Measurements from ENCODE around the gene TXNDC15.

Gene TXNDC15

DNA sequence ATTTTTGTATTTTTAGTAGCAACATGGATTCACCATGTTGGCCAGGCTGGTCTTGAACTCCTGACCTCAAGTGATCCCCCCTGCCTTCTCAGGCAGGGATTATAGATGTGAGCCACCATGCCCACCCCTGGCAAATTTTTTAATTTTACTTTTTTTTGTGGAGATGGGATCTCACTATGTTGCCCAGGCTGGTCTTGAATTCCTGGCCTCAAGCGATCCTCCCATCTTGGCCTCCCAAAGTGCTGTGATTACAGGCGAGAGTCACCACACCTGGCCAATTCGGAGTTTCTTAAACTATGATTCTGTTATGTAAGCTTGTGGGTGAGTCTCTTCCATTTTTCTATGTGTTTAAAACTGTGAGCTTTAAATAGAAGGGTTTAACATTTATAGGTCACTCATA is 58.3 kb downstream of the TXNDC15 start:
- DNase-seq, result no peak

DNA sequence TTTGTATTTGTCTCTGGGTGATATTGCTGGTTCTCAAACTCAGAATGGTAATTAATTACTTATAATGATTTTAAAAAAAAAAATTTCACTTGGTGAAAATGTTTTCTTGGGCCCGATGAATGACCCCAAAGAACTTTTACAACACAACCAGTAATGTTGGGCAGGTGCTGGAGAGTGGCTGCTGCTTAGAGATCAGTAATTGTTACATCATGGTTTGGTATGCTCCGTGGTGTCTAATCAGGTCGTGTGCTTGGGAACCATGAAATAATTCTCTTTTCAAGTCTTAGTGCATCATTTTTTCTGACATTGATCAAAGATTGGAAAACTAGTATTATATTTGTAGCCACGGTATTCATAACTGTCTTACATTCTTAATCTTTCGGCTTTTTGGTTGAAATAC is 60.0 kb downstream of the TXNDC15 start:
- no peak for DNase-seq

DNA sequence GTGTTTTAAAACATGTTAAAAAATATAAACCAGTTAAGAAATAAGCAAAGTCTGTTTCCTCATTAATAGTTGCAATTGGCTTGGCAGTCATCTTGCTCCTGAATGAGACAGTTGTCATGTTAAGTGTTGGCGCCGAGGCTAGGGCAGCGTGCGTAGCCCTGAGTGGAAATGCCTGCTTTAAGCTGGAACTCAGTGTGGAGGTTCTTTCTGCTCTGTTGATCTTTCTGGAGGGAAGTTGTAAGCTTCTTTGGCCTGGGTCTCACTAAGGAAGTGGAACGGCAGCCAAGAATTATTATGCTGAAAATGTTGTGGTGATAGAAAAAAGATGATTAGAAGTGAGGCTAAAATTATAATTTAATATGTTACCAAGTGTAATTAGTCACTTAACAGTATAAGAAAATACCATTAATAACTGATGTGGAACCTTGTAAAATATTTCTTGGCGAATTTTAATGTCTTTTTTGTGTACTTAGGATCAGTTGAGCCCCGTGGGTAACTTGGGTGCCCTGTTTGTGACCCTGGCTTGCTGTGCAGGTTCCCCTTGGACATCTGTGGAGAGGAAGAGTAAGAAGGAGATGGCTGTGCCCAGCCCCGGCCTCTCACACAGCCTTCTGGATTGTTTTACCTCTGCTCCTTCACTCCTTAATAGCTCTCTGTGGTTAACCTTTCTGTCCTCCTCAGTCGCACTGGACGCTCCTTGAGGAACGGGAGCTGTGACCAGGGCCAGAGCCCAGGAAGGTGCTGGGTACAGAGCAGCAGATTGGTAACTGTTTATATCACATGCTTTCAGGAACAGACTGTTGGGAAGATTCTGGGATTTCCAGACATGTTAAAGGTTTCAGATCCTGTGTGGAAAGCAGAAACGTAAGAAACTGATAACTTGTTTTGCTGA is 61.8 kb downstream of the TXNDC15 start:
- no peak for DNase-seq

DNA sequence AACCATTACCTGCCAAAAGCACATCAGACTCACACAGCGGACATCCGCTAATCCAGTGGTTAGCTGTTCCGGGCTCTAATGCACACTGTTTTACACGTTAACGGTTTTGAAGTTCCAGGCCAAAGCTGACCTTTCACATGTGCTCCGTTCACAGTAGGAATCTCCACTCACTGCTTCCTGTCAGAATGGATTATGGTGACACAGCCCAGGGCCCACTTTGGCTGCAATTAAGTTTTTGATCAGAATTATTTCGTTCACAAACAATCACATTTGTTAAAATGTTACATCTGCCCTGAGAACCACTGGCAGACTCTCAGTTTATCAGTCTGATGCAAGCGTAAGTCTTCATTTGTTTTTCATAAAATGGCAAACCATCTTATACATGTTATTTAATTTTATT is 63.4 kb downstream of the TXNDC15 start:
- no peak for DNase-seq

DNA sequence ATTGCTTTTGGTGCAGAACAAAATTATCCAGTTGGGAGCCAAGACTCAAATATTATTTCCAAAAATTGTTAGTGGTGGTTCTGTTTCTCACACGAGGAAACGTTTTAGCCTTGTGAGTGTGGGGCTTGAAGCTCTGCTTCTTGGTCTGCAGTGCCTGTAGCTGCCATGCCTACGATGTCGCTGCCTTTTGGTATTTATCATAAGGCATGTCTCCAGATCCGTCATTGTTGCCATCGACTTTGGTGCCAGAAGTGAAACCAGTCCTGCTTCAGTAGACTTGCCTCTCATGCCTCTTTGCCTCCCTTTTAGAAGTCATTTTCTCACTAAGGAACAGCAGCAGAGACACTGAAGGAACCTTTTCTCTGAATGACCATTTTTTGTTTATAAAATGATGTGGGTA is 63.9 kb downstream of the TXNDC15 start:
- DNase-seq, result no peak

DNA sequence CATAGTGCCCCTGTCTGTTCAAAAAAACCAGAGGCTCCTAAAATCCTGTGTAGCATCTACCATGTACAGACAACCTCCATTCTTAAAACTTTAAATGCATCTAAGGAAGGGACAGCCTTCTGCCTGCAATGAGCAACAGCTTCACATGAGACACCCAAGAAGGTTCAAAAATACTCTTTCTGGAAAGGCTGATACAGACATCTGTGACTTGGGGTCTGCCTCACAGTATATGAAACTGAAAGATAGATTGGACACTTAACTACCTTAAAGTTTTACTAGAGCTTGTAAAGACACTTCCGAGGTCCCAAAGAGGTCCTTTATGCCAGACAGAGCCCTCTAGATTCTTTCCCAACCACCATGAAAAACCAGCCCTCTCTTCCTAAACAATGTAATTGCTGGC is 65.3 kb downstream of the TXNDC15 start:
- no peak for DNase-seq

DNA sequence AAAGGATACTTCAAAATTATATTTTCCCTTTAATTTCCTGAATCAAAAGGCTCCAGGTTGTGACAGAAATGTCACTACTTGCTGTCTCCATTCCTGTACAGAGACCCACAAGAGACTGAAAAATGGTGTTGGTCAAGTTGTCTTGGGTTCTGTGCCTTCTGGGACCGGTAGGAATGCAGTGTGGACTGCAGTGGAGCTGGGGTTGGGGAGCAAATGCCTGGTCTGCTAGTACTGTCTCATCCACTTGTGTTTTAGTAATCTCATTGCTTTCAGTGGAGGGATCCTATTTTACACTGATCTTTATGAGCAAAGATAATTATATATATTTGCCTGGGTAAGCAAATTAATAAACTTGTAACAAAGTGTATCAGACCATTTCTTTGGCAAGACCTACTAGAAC is 69.4 kb downstream of the TXNDC15 start:
- DNase-seq, result no peak

DNA sequence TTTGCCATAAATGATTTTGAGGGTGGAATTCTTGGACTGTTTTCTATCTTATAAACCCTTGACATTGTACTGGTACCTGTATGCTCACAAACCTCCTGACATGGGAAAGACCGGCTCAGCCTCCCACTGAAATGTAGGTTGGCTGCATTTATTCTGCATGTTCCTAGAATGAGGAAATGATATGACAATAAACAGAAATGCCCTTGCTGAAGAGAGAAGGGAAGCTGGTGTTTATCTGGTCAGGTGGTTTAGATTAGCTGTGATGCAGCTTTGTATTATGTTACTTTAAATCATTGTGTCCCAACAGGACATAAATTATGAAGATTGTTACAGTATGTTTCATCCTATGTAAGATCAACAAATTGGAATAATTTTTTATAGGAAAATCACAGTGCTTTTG is 70.5 kb downstream of the TXNDC15 start:
- DNase-seq, result no peak

DNA sequence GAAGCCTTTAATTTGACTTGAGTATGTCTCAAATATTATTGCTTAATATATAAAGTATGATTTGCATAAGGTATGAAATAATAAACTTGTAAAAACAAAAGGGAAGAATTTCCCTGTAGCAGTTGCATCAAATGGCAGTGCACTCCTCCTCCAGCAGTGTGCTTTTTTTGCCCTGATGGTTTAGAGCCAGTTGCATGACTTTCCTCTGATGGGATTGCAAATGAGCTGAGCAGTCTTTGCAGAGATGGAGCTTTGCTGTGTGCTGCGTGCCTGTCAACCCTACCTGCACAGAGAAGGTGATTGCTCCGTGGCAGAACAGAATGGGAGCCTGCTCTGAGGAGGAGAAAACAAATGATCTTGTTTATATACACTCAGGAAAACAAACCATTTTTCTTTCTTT is 70.9 kb downstream of the TXNDC15 start:
- DNase-seq, result no peak

DNA sequence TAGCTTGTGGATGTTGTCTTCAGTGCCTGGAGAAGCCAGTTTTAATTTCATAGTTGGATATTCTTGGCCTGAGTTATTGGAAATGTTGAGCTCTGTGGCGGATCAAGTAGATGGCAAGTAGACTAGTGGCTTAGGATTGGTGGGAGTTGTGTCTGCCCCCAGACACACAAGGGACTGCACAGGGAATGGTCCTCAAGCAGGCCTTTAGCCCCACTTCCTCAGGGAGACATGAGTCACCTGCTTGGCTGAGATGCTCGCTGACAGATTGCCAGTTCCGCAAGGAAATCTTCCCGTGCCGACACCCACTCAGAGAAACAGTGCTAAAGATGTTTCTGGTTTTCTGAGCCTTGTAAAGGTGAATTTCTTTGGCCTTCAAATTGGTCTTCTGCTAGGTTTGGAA is 74.7 kb downstream of the TXNDC15 start:
- no peak for DNase-seq

DNA sequence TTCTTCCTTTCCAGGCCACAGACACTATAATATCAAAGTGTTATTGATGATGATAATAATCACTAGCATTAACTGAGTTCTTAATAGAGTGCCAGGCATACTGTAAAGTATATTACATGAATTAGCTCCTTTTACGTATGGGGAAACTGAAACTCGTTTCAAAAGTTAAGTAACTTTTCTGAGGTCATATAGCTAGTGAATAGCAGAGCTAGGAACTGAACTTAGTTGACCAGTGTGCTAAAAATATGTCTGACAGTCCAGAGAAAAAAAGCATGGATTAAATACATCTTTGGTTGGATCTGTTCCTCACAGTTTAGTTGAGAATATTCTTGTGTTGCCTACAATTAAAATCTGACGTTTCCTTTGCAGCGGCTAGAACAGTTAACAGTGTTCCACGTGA is 75.1 kb downstream of the TXNDC15 start:
- no peak for DNase-seq
